CD4-positive, alpha-beta T cell treated with Interleukin-21 for 1 hour (primary cell): ENCODE measurements around the gene TMEM164.

Experiments used
- DNase-seq: peaks from one replicate; pipeline ENCODE4 v3.0.0-alpha.2; 2020

Gene TMEM164

GRCh38 chrX:110042496-110042895 lies 39.6 kb downstream of the TMEM164 start:
- DNase-seq: no peak

GRCh38 chrX:110043506-110043905 lies 40.6 kb downstream of the TMEM164 start:
- no peak for DNase-seq

DNA sequence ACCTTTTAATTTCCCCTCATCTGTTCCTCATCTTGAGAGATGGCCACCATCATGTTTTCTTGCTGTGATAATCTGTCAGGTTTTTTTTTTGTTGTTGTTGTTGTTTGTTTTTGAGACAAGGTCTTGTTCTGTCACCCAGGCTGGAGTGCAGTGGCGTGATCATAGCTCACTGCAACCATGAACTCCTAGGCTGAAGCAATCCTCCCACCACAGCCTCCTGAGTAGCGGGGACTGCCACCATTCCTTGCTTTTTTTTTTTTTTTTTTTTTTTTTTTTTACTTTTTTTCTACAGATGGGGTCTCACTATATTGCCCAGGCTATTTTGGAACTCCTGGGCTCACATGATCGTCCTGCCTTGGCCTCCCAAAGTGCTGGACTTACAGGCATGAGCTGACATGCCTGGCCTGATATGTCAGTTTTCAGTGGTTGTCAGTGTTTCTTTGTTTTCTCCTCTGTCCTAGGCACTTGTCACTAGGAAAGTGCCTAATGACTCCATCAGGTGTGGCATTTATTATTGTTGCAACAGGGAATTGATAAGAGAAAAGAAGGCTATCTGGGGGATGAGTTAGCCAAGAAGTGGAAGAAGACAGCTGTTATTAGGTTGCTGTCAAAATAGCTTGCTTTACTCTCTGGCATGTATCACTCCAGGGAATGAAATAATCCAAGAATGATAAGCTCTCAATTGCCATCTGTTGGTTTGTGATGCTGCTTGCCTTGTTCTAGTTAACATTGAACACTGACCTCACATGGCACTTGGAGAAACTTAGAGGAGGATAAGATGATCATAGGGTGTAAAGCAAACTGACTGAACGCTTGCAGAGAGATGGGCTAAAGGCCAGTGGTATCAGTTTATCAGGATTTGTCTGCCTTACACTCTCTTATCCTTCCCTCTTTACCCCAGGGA lies 41.7 kb downstream of the TMEM164 start:
- DNase-seq: no peak

GRCh38 chrX:110045421-110045820 lies 42.5 kb downstream of the TMEM164 start:
- DNase-seq: no peak

DNA sequence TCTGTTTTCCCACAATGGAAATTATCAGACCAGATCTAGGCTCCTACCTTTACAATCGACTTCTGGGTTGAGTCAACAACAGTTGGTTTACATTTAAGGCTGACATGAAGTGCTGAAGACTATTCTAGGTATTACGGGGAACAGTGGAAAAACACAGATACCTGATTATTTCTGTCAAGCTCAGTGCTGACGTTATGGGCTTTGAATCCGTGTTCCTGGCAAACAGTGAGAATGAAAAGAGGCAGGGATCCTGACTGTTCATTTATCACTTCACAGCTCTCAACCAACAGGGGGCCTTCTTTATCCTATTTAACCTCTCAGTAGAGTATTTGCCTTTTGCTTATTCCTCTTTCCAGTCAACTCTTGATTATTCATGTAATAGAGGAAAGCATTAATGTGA lies 43.1 kb downstream of the TMEM164 start:
- no peak for DNase-seq

DNA sequence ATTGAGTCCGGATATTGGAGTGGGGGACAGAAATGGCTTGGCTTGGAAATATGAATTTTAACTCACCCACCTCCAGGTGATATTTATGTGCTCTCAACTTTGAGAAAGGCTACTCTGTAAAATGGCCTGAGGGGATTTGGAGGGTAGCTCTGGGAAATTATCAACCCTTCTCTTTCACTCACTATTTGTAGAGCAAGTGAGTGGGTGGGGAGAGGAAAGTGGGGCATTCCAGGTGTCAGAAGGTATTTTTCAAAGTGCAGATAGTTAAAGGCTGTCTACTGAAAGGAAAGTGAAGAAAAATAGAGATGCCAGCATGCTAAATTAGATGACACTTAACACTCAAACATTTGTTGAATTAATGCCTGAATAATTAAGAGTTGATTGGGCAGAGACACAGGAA lies 44.1 kb downstream of the TMEM164 start:
- no peak for DNase-seq

- no peak for DNase-seq
Measured at GRCh38 chrX:110049096-110049495, 46.2 kb downstream of the TMEM164 start.

GRCh38 chrX:110050386-110050785 lies 47.5 kb downstream of the TMEM164 start:
- DNase-seq: no peak

- no peak for DNase-seq
Measured at GRCh38 chrX:110050901-110051300, 48.0 kb downstream of the TMEM164 start.

DNA sequence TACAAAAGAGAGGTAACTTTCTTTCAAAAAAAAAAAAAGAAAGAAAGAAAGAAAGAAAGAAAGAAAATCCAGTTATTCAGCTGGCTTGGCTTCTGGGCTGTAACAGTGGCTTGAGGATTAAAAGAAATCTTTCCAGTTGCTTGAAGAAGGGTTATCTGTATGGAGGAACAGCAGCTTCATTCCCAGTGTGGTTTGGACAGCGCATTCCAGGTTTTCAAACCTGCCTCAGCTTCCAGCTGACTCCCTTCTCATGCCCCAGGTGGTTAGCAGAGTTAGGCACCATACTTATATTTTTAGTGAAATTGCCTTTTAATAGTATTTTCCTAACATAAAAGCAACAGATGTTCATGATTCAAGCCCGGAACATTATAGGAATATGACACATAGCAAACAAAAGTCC lies 48.6 kb downstream of the TMEM164 start:
- DNase-seq: no peak

- DNase-seq: no peak
Measured at GRCh38 chrX:110052303-110052702, 49.4 kb downstream of the TMEM164 start.

DNA sequence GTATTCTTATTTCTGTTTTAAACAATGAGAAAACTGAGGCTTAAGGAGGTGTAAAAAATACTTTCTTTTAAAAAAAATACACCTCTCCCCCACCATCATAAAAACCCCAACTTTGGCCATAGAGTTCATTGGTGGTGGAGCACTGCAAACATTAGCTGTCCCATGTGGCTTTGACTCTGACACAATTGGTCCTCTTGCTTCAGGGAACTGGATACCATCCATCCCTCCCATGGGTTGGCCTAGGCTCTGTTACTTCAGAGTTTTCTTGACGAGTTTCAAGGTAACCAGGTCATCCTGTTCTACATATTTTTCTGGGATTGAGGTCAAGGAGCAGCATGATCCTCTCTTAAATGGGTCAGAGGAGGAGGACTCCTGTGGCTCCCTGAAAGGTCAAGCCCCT lies 50.5 kb downstream of the TMEM164 start:
- DNase-seq: no peak

DNA sequence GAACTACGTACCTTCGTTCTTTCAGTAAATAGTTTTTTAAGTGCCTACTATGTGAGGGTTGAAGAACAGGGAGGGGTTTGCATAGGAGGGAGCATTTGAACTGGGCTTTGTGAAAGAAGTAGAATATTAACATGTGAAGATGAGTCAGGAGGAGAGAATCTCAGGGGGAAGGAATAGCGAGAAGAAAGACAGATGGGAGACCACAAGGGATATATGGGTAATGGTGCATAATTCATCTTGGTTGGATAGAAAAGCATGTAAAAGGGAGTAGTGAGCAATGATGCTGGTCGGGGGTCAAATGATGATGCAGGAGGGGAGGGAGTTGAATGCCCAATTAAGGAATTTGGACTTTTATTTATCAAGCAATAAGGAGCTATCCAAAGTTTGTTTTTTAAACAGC lies 52.7 kb downstream of the TMEM164 start:
- DNase-seq: no peak

DNA sequence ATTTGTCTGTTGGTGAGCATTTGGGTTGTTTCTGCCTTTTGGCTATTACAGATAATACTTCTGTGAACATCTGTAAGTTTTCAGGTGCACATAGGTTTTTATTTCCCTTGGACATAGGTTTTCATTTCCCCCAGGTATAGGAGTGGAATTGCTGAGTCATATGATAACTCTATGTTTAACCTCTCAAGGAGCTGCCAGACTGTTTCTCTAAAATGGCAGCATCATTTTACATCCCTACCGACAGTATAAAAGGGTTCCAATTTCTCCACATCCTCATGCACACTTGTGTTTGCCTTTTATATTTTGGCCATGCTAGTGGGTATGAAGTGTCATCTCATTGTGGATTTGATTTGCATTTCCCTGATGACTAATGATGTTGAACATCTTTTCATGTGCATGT lies 53.5 kb downstream of the TMEM164 start:
- no peak for DNase-seq

DNA sequence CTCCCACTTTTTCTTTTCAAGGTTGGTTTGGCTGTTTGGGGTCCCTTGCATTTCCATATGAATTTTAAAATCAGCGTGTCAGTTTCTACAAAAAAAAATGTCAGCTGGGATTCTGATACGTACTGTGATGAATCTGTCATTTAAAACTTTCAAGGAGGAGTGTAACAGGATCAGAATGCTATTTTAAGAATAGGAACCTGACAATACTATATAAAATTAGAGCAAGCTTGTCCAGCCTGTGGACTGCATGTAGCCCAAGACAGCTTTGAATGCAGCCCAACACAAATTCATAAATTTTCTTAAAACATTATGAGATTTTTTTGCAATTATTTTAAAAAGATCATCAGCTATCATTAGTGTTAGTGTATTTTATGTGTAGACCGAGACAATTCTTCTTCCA lies 56.5 kb downstream of the TMEM164 start:
- no peak for DNase-seq

GRCh38 chrX:110060317-110060716 lies 57.4 kb downstream of the TMEM164 start:
- DNase-seq: no peak

- DNase-seq: no peak
Measured at GRCh38 chrX:110060846-110061537, 58.1 kb downstream of the TMEM164 start.

DNA sequence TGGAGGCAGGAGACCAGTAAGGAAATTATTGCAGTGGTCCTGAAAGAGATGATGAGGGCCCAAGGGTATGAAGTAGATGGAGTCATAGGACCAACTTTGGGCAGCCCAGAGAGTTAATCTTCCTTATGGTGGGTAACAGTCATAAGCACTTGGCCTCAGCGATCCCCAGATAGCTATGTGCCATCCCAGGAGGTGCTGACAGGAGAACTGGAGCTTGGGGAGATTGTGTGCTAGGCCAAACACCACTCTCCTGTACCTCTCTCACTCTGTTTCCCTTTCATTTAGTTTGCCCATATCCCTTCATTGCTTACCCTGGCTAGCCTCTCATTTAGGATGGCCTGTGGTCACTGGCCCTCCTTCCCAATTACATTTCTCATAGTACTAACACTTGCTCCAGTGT lies 60.0 kb downstream of the TMEM164 start:
- DNase-seq: no peak

- no peak for DNase-seq
Measured at GRCh38 chrX:110066488-110067225, 63.7 kb downstream of the TMEM164 start.

GRCh38 chrX:110070970-110071369 lies 68.1 kb downstream of the TMEM164 start:
- DNase-seq: no peak

GRCh38 chrX:110081320-110081719 lies 78.4 kb downstream of the TMEM164 start:
- DNase-seq: no peak

- no peak for DNase-seq
Measured at GRCh38 chrX:110081740-110082139, 78.8 kb downstream of the TMEM164 start.

DNA sequence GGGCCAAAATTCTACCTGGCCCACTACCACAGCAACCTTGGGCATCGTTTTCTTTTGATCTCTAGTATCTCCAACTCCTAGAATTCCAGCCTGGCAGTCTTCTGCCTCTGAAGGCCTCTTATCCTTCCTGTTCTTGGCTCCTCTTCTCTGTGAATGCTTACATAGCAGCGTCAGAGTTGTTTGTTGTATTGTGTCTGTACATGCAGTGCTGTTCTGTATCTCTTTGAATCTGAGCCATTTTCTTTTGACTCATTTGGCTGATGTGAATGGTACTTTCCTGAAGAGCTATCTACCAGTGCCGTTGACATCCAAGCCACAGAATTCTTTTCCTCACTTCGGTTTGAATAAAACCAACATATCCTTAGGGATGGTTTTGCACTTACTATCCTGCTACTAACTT lies 79.2 kb downstream of the TMEM164 start:
- DNase-seq: no peak
